Choroid plexus epithelial cell (primary cell): ENCODE data around the gene COL20A1.

Experiments
- DNase-seq: peaks from one replicate; pipeline ENCODE4 v3.0.0-alpha.2; 2010; ENCODE audit warnings: low read depth
- H3K4me3 ChIP-seq: 2 replicates; pipeline ENCODE4 v1.5.1; 2011; ENCODE audit warnings: low read depth, mild to moderate bottlenecking, control low read depth, low read length, moderate library complexity
- CTCF ChIP-seq: conservative IDR thresholded peaks from 2 replicates; pipeline ENCODE4 v1.5.1; 2011; ENCODE audit warnings: low read depth, mild to moderate bottlenecking, control low read depth, inconsistent platforms, low read length, moderate library complexity

COL20A1 gene

GRCh38 chr20:63282946-63283345 lies 10.0 kb upstream of the COL20A1 start:
- no peak for DNase-seq
- TF ChIP-seq CTCF, result no peak
- H3K4me3 ChIP-seq, result no peak overlapping the region

- no peak overlapping the region for H3K4me3 ChIP-seq
These were observed 9.4 kb upstream of the COL20A1 start for GRCh38 chr20:63283397-63284082.

GRCh38 chr20:63284083-63284440 lies 8.9 kb upstream of the COL20A1 start:
- no peak overlapping the region for H3K4me3 ChIP-seq
- no peak for TF ChIP-seq CTCF
- DNase-seq, result no peak

More at GRCh38 chr20:63283397-63284082, 9.4 kb upstream of the COL20A1 start:
- no peak for DNase-seq
- TF ChIP-seq CTCF, result no peak

GRCh38 chr20:63284544-63284949 lies 8.4 kb upstream of the COL20A1 start:
- no peak for TF ChIP-seq CTCF
- no peak for DNase-seq
- no peak overlapping the region for H3K4me3 ChIP-seq

GRCh38 chr20:63284981-63285524 lies 7.9 kb upstream of the COL20A1 start:
- DNase-seq, result no peak
- no peak for TF ChIP-seq CTCF
- no peak overlapping the region for H3K4me3 ChIP-seq

GRCh38 chr20:63285636-63286615 lies 7.1 kb upstream of the COL20A1 start:
- no peak for TF ChIP-seq CTCF
- DNase-seq, result no peak
- H3K4me3 ChIP-seq, result no peak overlapping the region
